Lower leg skin (tissue), 4 donors: ENCODE results near the gene LAMA4. TPM values are rescaled to one million over a fixed set of nuclear protein-coding genes. Genes with fewer than 3 reads are reported as not detected.

Experiments
- DNase-seq, 2 donors: peaks; one replicate each; pipeline ENCODE4 v3.0.0-alpha.2; 2019; ENCODE audit warnings: low spot score in 2 of 2
- H3K4me3 ChIP-seq: fragments of 200-600 bp; sonication (generic); 2 replicates; pipeline ENCODE4 v1.5.1; 2017; ENCODE audit warnings: mild to moderate bottlenecking, low read depth; ENCODE audit not compliant: poor library complexity, severe bottlenecking
- CTCF ChIP-seq, 3 donors: fragments of 450-650 bp; IDR thresholded peaks; one replicate each; pipeline ENCODE4 v1.5.1; 2016; ENCODE audit warnings: antibody characterized with exemption in 3 of 3, mild to moderate bottlenecking in 3 of 3, moderate library complexity in 2 of 3
- POLR2A ChIP-seq, 2 donors: fragments of 450-650 bp; IDR thresholded peaks; one replicate each; pipeline ENCODE4 v1.6.1; 2016 to 2017; ENCODE audit warnings: antibody characterized with exemption in 2 of 2, mild to moderate bottlenecking in 1 of 2, moderate library complexity in 1 of 2
- WGBS, 2 donors: methylation state at CpG; one replicate each; pipeline ENCODE4 v1.1.5; 2018; 5-methylcytosine and 5-hydroxymethylcytosine counted together
- intact Hi-C: fragments of 100-400 bp; cut with DNase I; formaldehyde crosslinking; loops from one replicate; pipeline ENCODE4 v1.15.0; 2023; ENCODE audit warnings: low total_unique reads
- total RNA-seq, 4 donors: library from RNA; depleted of rRNA; stranded (reverse); fragments of >200 nt; gene quantifications; one replicate each; pipeline ENCODE4 v1.1.0, GENCODE V29; 2016

The LAMA4 gene
- total RNA-seq, 4 donors from 2014 or later, result 11.0 to 18.7 (median 17.4) TPM

GRCh38 chr6:112139052-112139451 lies 115.3 kb downstream of the LAMA4 start:
- no peak for TF ChIP-seq CTCF (IDR thresholded peaks at IDR 0.05)
- no peak for TF ChIP-seq POLR2A (IDR thresholded peaks at IDR 0.05)
- intact Hi-C loops, result no loop called here
- no peak for DNase-seq
- WGBS, 2 donors, result 88 to 92% methylated on average over 8 of the region's 8 CpGs
- no peak overlapping the region for H3K4me3 ChIP-seq

- DNase-seq, result no peak
- no peak for TF ChIP-seq POLR2A (IDR thresholded peaks at IDR 0.05)
- TF ChIP-seq CTCF (IDR thresholded peaks at IDR 0.05), result no peak
- H3K4me3 ChIP-seq, result no peak overlapping the region
- intact Hi-C loops, result no loop called here
- 47 to 64% methylated on average over 3 of the region's 3 CpGs for WGBS, 2 donors
Measured at GRCh38 chr6:112130878-112131277, 123.5 kb downstream of the LAMA4 start.

DNA sequence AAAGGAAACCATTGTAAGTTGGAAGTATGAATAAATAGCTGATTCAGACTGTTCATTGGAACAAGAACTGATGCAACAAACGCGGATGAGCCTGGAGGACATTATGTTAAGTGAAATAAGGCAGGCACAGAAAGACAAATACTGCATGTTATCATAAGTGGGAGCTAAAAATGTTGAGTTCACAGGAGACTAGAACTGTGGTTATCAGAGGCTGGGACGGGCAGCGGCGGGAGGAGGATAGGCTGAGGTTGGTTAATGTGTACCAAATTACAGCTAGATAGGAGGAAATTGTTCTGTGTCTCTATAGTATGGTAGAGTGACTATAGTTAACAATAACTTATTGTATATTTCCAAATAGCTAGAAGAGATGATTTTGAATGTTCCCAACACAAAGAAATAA lies 126.2 kb downstream of the LAMA4 start:
- TF ChIP-seq POLR2A (IDR thresholded peaks at IDR 0.05) (no peak), CTCF (IDR thresholded peaks at IDR 0.05) (no peak)
- H3K4me3 ChIP-seq, result no peak overlapping the region
- 89 to 90% methylated on average over 5 of the region's 5 CpGs for WGBS, 2 donors
- intact Hi-C loops, result no loop called here
- no peak for DNase-seq

DNA sequence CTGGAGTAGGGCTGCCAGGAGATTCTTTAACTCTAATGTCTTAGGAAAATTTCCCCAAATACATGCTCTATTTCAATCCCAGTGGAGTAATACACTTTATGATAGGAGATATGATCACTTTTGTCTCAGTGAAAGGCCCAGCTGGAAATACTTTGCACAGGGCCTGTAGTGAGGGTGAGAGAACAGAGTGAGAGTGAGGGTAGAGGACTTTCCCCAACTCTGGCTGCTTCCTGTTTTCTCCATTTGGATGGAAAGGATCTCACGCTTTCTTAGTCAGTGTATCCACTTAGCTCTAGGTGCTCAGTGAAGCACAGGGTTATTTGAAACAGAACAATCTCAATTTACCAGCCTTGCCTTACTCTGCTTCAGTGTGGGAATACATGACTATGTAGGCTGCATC lies 130.4 kb downstream of the LAMA4 start:
- 85 to 100% methylated on average over 1 of the region's 1 CpG for WGBS, 2 donors
- DNase-seq, result no peak
- TF ChIP-seq POLR2A (IDR thresholded peaks at IDR 0.05), result no peak
- TF ChIP-seq CTCF (IDR thresholded peaks at IDR 0.05), result no peak

DNA sequence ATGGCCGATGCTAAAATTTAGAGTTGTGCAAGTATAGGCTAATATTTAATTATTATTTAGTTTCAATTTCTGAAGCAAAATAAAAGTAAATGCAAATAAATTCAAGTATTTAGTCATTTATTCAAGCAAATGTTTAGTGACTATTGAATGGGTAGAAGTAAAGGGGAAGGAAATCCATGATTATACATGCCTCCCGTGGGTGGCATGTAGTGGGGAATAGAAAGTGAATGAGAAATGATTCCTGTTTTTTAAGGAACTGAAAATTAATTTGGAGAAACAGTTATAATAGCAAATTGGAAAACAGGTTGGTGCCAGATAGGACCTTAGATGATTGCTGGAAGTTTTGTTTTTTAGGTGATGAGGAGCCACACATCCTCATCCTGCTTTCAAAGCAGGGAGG lies 131.6 kb downstream of the LAMA4 start:
- intact Hi-C loops, result no loop called here
- H3K4me3 ChIP-seq, result no peak overlapping the region
- TF ChIP-seq CTCF (IDR thresholded peaks at IDR 0.05), result no peak
- TF ChIP-seq POLR2A (IDR thresholded peaks at IDR 0.05), result no peak
- 85 to 88% methylated on average over 2 of the region's 2 CpGs for WGBS, 2 donors
- DNase-seq, result no peak

More for the DNA sequence above, 130.4 kb downstream of the LAMA4 start:
- intact Hi-C loops, result no loop called here
- no peak overlapping the region for H3K4me3 ChIP-seq

DNA sequence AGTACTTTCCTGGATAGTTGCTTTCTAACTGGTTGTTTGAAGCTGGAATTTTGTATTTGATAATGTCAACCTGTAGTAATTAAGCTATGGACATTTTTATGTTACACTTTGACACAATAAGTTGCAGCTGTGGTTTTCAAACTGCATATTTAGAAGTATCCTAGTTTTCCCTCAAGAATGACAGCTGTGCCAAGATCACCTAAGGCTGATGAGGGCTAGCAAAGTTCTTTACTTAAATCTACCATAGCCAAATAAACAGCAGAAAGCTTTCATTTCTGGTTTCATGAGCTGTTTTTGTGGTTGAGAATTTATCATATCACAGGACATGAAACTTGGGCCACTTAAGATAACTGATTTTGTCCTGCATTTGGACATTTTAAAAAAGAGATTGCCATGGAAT lies 136.3 kb downstream of the LAMA4 start:
- no peak overlapping the region for H3K4me3 ChIP-seq
- no peak for TF ChIP-seq POLR2A (IDR thresholded peaks at IDR 0.05)
- no peak for TF ChIP-seq CTCF (IDR thresholded peaks at IDR 0.05)
- intact Hi-C loops, result no loop called here
- no peak for DNase-seq
